HG02884 (cell line): Measurements from ENCODE around the gene GPC6.

Source experiments
- ATAC-seq: cut with Tn5 transposase; IDR thresholded peaks from one replicate; pipeline ENCODE4 v1.9.1; 2021; ENCODE audit warnings: mild to moderate bottlenecking, moderate library complexity; ENCODE audit not compliant: unreplicated experiment

Gene GPC6

GRCh38 chr13:93811071-93811737 is 584.6 kb downstream of the GPC6 start:
- ATAC-seq, result no peak

GRCh38 chr13:93811738-93812112 is 585.1 kb downstream of the GPC6 start:
- ATAC-seq, result no peak

- no peak for ATAC-seq
These were observed 588.1 kb downstream of the GPC6 start for GRCh38 chr13:93814658-93815057.

- no peak for ATAC-seq
These were observed 591.7 kb downstream of the GPC6 start for GRCh38 chr13:93818345-93818744.

- no peak for ATAC-seq
These were observed 592.8 kb downstream of the GPC6 start for GRCh38 chr13:93819331-93819890.

- no peak for ATAC-seq
These were observed 597.7 kb downstream of the GPC6 start for GRCh38 chr13:93824286-93824685.

- no peak for ATAC-seq
These were observed 607.4 kb downstream of the GPC6 start for GRCh38 chr13:93834051-93834450.

GRCh38 chr13:93843082-93843481 is 616.5 kb downstream of the GPC6 start:
- ATAC-seq, result no peak

GRCh38 chr13:93847162-93847561 is 620.6 kb downstream of the GPC6 start:
- ATAC-seq, result peak; percentile 84

GRCh38 chr13:93848247-93848646 is 621.6 kb downstream of the GPC6 start:
- ATAC-seq, result no peak

GRCh38 chr13:93851236-93851635 is 624.6 kb downstream of the GPC6 start:
- ATAC-seq, result no peak

GRCh38 chr13:93853912-93854311 is 627.3 kb downstream of the GPC6 start:
- ATAC-seq, result no peak

GRCh38 chr13:93857126-93857525 is 630.5 kb downstream of the GPC6 start:
- ATAC-seq, result no peak

- no peak for ATAC-seq
These were observed 633.1 kb downstream of the GPC6 start for GRCh38 chr13:93859716-93860115.

- no peak for ATAC-seq
These were observed 635.2 kb downstream of the GPC6 start for GRCh38 chr13:93861818-93862217.

GRCh38 chr13:93862259-93862658 is 635.7 kb downstream of the GPC6 start:
- no peak for ATAC-seq

- ATAC-seq, result no peak
These were observed 638.6 kb downstream of the GPC6 start for GRCh38 chr13:93865235-93865634.

GRCh38 chr13:93867481-93867880 is 640.9 kb downstream of the GPC6 start:
- no peak for ATAC-seq

- ATAC-seq, result no peak
These were observed 645.8 kb downstream of the GPC6 start for GRCh38 chr13:93872376-93872775.

GRCh38 chr13:93872786-93873347 is 646.3 kb downstream of the GPC6 start:
- no peak for ATAC-seq

GRCh38 chr13:93875547-93875946 is 648.9 kb downstream of the GPC6 start:
- ATAC-seq, result no peak

- ATAC-seq, result no peak
These were observed 649.6 kb downstream of the GPC6 start for GRCh38 chr13:93876236-93876635.

GRCh38 chr13:93878675-93879074 is 652.1 kb downstream of the GPC6 start:
- no peak for ATAC-seq
